C4-2B (cell line): ENCODE measurements around the gene UGT1A1.

Source experiments
- ZFX ChIP-seq: fragments of 450-650 bp; IDR thresholded peaks from 2 replicates; pipeline ENCODE4 v1.6.1; 2017
- TF ChIP-seq, protein P1 (sequence below): fragments of 450-650 bp; conservative IDR thresholded peaks from 2 replicates; pipeline ENCODE4 v1.5.1; 2017; ENCODE audit warnings: mild to moderate bottlenecking

DNA sequence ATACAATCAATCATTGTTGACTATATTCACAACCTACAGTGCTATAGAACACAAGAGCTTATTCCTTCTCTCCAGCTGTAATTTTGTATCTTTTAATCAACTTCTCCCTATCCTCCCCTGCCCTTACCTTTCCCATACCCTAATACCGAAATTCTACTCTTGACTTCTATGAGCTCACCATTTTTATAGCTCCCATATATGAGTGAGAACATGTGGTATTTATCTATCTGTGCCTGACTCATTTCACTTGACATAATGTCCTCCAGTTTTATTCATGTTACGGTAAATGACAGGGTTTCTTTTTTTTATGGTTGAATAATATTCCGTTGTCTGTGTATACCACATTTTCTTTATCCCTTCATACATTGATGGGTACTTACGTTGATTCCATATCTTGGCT lies 20.7 kb downstream of the UGT1A1 start:
- TF ChIP-seq, protein P1, sequence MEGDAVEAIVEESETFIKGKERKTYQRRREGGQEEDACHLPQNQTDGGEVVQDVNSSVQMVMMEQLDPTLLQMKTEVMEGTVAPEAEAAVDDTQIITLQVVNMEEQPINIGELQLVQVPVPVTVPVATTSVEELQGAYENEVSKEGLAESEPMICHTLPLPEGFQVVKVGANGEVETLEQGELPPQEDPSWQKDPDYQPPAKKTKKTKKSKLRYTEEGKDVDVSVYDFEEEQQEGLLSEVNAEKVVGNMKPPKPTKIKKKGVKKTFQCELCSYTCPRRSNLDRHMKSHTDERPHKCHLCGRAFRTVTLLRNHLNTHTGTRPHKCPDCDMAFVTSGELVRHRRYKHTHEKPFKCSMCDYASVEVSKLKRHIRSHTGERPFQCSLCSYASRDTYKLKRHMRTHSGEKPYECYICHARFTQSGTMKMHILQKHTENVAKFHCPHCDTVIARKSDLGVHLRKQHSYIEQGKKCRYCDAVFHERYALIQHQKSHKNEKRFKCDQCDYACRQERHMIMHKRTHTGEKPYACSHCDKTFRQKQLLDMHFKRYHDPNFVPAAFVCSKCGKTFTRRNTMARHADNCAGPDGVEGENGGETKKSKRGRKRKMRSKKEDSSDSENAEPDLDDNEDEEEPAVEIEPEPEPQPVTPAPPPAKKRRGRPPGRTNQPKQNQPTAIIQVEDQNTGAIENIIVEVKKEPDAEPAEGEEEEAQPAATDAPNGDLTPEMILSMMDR, result no peak
- TF ChIP-seq ZFX, result no peak
